HuH-7 (cell line): ENCODE results near the gene AUTS2.

Source experiments
- DNase-seq: peaks from one replicate; pipeline ENCODE4 v3.0.0; 2011; ENCODE audit warnings: low spot score

AUTS2 gene

GRCh38 chr7:70602117-70602516, 1003.8 kb downstream of the AUTS2 start:
- no peak for DNase-seq

GRCh38 chr7:70607281-70607680, 1009.0 kb downstream of the AUTS2 start:
- no peak for DNase-seq

- DNase-seq = no peak
Measured at GRCh38 chr7:70607759-70608158, 1009.5 kb downstream of the AUTS2 start.

GRCh38 chr7:70608229-70608628, 1010.0 kb downstream of the AUTS2 start:
- no peak for DNase-seq

GRCh38 chr7:70612811-70613210, 1014.5 kb downstream of the AUTS2 start:
- no peak for DNase-seq

GRCh38 chr7:70614237-70615045, 1016.2 kb downstream of the AUTS2 start:
- no peak for DNase-seq

- no peak for DNase-seq
Measured at GRCh38 chr7:70615066-70615606, 1016.9 kb downstream of the AUTS2 start.

GRCh38 chr7:70616211-70616610, 1017.9 kb downstream of the AUTS2 start:
- no peak for DNase-seq

GRCh38 chr7:70616821-70617220, 1018.5 kb downstream of the AUTS2 start:
- DNase-seq = no peak

- no peak for DNase-seq
Measured at GRCh38 chr7:70618020-70618551, 1019.8 kb downstream of the AUTS2 start.

GRCh38 chr7:70619130-70619529, 1020.9 kb downstream of the AUTS2 start:
- DNase-seq = no peak

- no peak for DNase-seq
Measured at GRCh38 chr7:70619659-70620058, 1021.4 kb downstream of the AUTS2 start.

GRCh38 chr7:70620333-70621055, 1022.2 kb downstream of the AUTS2 start:
- no peak for DNase-seq

GRCh38 chr7:70621954-70622600, 1023.8 kb downstream of the AUTS2 start:
- DNase-seq = no peak

- no peak for DNase-seq
Measured at GRCh38 chr7:70622936-70623335, 1024.7 kb downstream of the AUTS2 start.

- DNase-seq = no peak
Measured at GRCh38 chr7:70624500-70625103, 1026.3 kb downstream of the AUTS2 start.

GRCh38 chr7:70627461-70627860, 1029.2 kb downstream of the AUTS2 start:
- no peak for DNase-seq

- no peak for DNase-seq
Measured at GRCh38 chr7:70630440-70630817, 1032.2 kb downstream of the AUTS2 start.

- DNase-seq = no peak
Measured at GRCh38 chr7:70630818-70631457, 1032.7 kb downstream of the AUTS2 start.

GRCh38 chr7:70631718-70632117, 1033.4 kb downstream of the AUTS2 start:
- DNase-seq = no peak

- DNase-seq = no peak
Measured at GRCh38 chr7:70632400-70632799, 1034.1 kb downstream of the AUTS2 start.

GRCh38 chr7:70634071-70634470, 1035.8 kb downstream of the AUTS2 start:
- no peak for DNase-seq
